Measurements from ENCODE around the gene GNB3.

GRCh38 chr12:6888360-6888759 lies 47.6 kb downstream of the GNB3 start:
- no peak for TF ChIP-seq CTCF (conservative IDR thresholded peaks at IDR 0.05 in 1 of 2, IDR thresholded peaks at IDR 0.05 in 1 of 2; ENCODE audit: extremely low read depth in 1 of 2, insufficient read depth in 1 of 2, low read depth in 1 of 2, low read length in 2 of 2)
- no peak for TF ChIP-seq EZH2 (IDR thresholded peaks at IDR 0.05; ENCODE audit: borderline replicate concordance, low read length)

Data from mammary epithelial cell (primary cell).